K562 (cell line): ENCODE results near the gene NFILZ. TPM values are rescaled to one million over a fixed set of nuclear protein-coding genes. Genes with fewer than 3 reads are reported as not detected.

Experiments used
- ATAC-seq: fragments of 200-7000 bp; cut with Tn5 transposase; 3 replicates; pipeline ENCODE4 v1.9.1; 2020; ENCODE audit warnings: moderate library complexity
- BruUV-seq: library from RNA; stranded (reverse); fragments of 400-500 nt; replicated peaks from 2 replicates; lab custom pipeline; 2021; lab: Mats Ljungman, UMichigan
- CTCF ChIA-PET: fragments of 300-600 bp; formaldehyde crosslinking; extraction: SDS; loops from one replicate; lab custom pipeline; 2021; ENCODE audit warnings: low intra/inter-chr PET ratio; lab: Yijun Ruan, JAX
- POLR2A ChIA-PET: fragments of 300-600, 350-650 bp; sonication (Branson Sonifier 250); formaldehyde crosslinking; extraction: SDS; loops from one replicate; lab custom pipeline; 2021; ENCODE audit warnings: antibody characterized with exemption, inconsistent platforms; lab: Yijun Ruan, JAX
- DNase-seq, 4 experiments: peaks; one replicate each; pipeline versions ENCODE4 v3.0.0 to v3.0.0-alpha.2; 2011 to 2018; ENCODE audit warnings: low spot score in 3 of 4, mixed read lengths in 3 of 4; ENCODE audit errors: extremely low read depth in 1 of 4
- FAIRE-seq: peaks from 2 replicates; lab custom pipeline; 2011; peaks lifted over from hg19 to GRCh38; lab: Jason Lieb, UNC
- H2AFZ ChIP-seq: 2 replicates; pipeline ENCODE4 v1.6.0; 2011; ENCODE audit warnings: low read depth, low read length, control low read depth, inconsistent platforms
- H3K27ac ChIP-seq: fragments of 200-600 bp; 3 replicates; pipeline ENCODE4 v1.8.0; 2011; ENCODE audit warnings: low read depth, mild to moderate bottlenecking, control low read depth, inconsistent platforms, low read length, moderate library complexity, mixed read lengths; ENCODE audit errors: extremely low read depth
- H3K27me3 ChIP-seq, 2 experiments: fragments of 300-600 bp in 1 of 2; 2 replicates in 1 of 2; 3 replicates in 1 of 2; pipeline versions ENCODE4 v1.6.0 to v1.8.0; 2011; ENCODE audit warnings: inconsistent platforms in 2 of 2, low read length in 2 of 2, mild to moderate bottlenecking in 1 of 2, mixed read lengths in 1 of 2, moderate library complexity in 1 of 2; ENCODE audit not compliant: control insufficient read depth in 2 of 2, insufficient read depth in 2 of 2
- H3K36me3 ChIP-seq: fragments of 300-600 bp; 3 replicates; pipeline ENCODE4 v1.8.0; 2011; ENCODE audit warnings: mild to moderate bottlenecking, low read length, inconsistent platforms; ENCODE audit not compliant: control insufficient read depth, insufficient read depth
- H3K4me1 ChIP-seq, 2 experiments: fragments of 200-600 bp in 1 of 2; replicated peaks in 1 of 2; 2 replicates in 1 of 2; 3 replicates in 1 of 2; pipeline versions ENCODE4 v1.5.1 to v1.8.0; 2011; ENCODE audit warnings: inconsistent platforms in 2 of 2, low read length in 2 of 2, mild to moderate bottlenecking in 1 of 2, mixed read lengths in 1 of 2, moderate library complexity in 1 of 2; ENCODE audit not compliant: control insufficient read depth in 2 of 2, insufficient read depth in 2 of 2
- H3K4me2 ChIP-seq: 2 replicates; pipeline ENCODE4 v1.6.1; 2011; ENCODE audit warnings: low read length, control low read depth, inconsistent platforms, mixed read lengths; ENCODE audit not compliant: insufficient read depth
- H3K4me3 ChIP-seq: fragments of 200-600 bp; sonication (generic), shearing (Covaris generic); 2 replicates; pipeline ENCODE4 v1.5.1; 2016; ENCODE audit warnings: control low read depth, inconsistent platforms
- H3K79me2 ChIP-seq: fragments of 200-600 bp; 3 replicates; pipeline ENCODE4 v1.8.0; 2011; ENCODE audit warnings: low read length, inconsistent platforms; ENCODE audit not compliant: control insufficient read depth, insufficient read depth
- H3K9ac ChIP-seq, 2 experiments: 2 replicates each; pipeline versions ENCODE4 v1.6.0 to v1.6.1; 2011; ENCODE audit warnings: low read depth in 2 of 2, low read length in 2 of 2, control low read depth in 1 of 2, inconsistent platforms in 1 of 2, mild to moderate bottlenecking in 1 of 2, mixed read lengths in 1 of 2; ENCODE audit not compliant: insufficient read depth in 1 of 2
- H3K9me1 ChIP-seq: one replicate; pipeline ENCODE4 v1.6.0; 2011; ENCODE audit warnings: inconsistent platforms, mild to moderate bottlenecking, low read length, moderate library complexity; ENCODE audit not compliant: control insufficient read depth, insufficient read depth
- H3K9me3 ChIP-seq: replicated peaks from 2 replicates; pipeline ENCODE4 v1.5.1; 2011; ENCODE audit warnings: low read depth, low read length, inconsistent platforms; ENCODE audit not compliant: control insufficient read depth, insufficient read depth
- H4K20me1 ChIP-seq: replicated peaks from 2 replicates; pipeline ENCODE4 v1.6.1; 2011; ENCODE audit warnings: low read length, inconsistent platforms, mixed read lengths; ENCODE audit not compliant: control insufficient read depth, insufficient read depth
- CBFB ChIP-seq: sonication (generic); formaldehyde crosslinking; IDR thresholded peaks from 2 replicates; pipeline ENCODE4 v1.4.0; 2020; ENCODE audit warnings: mild to moderate bottlenecking, missing genetic modification reagents
- CBX3 ChIP-seq, 2 experiments: IDR thresholded peaks; 1 replicate in 1 of 2; 2 replicates in 1 of 2; pipeline ENCODE4 v1.6.1; 2012; ENCODE audit warnings: inconsistent platforms in 2 of 2, low read length in 2 of 2, borderline replicate concordance in 1 of 2, control low read depth in 1 of 2
- IRF2 ChIP-seq: sonication (generic); formaldehyde crosslinking; IDR thresholded peaks from 2 replicates; pipeline ENCODE4 v1.8.1; 2022; ENCODE audit warnings: mild to moderate bottlenecking, missing genetic modification reagents
- KLF16 ChIP-seq: IDR thresholded peaks from 2 replicates; pipeline ENCODE4 v1.6.1; 2016; ENCODE audit warnings: antibody characterized with exemption
- NFE2 ChIP-seq: IDR thresholded peaks from 2 replicates; pipeline ENCODE4 v1.6.1; 2014; ENCODE audit warnings: antibody characterized with exemption, low read depth
- NR1H2 ChIP-seq: sonication (generic); formaldehyde crosslinking; IDR thresholded peaks from 2 replicates; pipeline ENCODE4 v1.4.0; 2020; ENCODE audit warnings: mild to moderate bottlenecking, missing genetic modification reagents
- NR2C1 ChIP-seq, 2 experiments: fragments of 450-650 bp; IDR thresholded peaks; 2 replicates each; pipeline ENCODE4 v1.6.1; 2017; ENCODE audit warnings: mild to moderate bottlenecking in 2 of 2, antibody characterized with exemption in 1 of 2, inconsistent platforms in 1 of 2, missing compliant biosample characterization in 1 of 2, missing genetic modification characterization in 1 of 2
- POLR3A ChIP-seq: IDR thresholded peaks from 2 replicates; pipeline ENCODE4 v1.6.1; 2011; ENCODE audit warnings: borderline replicate concordance, mild to moderate bottlenecking, moderate library complexity; ENCODE audit not compliant: insufficient read length, insufficient read depth; ENCODE audit errors: extremely low read depth
- STAT5A ChIP-seq: IDR thresholded peaks from 2 replicates; pipeline ENCODE4 v1.6.1; 2012; ENCODE audit warnings: low read length, inconsistent platforms, borderline replicate concordance
- WGBS: fragments of 100-300 bp; shearing (Covaris generic); methylation state at CpG from one replicate; pipeline ENCODE4 v1.1.6; 2016; ENCODE audit warnings: low coverage, mixed read lengths; ENCODE audit not compliant: insufficient coverage; ENCODE audit errors: missing lambda C conversion rate; 5-methylcytosine and 5-hydroxymethylcytosine counted together
- in situ Hi-C: fragments of 300-500 bp; cut with MboI; formaldehyde crosslinking; loops from 4 replicates; pipeline ENCODE4 v1.15.0; 2018; ENCODE audit warnings: inconsistent platforms, mixed read lengths
- intact Hi-C: fragments of 100-400 bp; cut with micrococcal nuclease; formaldehyde crosslinking; loops from 2 replicates; pipeline ENCODE4 v1.14.2; 2022
- polyA plus RNA-seq, 8 experiments: library from polyadenylated mRNA; depleted of rRNA in 4 of 8; stranded (reverse) in 5 of 8; unstranded in 3 of 8; fragments of >200 nt; fragmentation: Nextera tagmentation in 2 of 8; fragmentation: Illumina TruSeq in 1 of 8; extraction: Ambion mirVana in 2 of 8; extraction: Trizol in 1 of 8; gene quantifications; 2 replicates each; pipeline versions ENCODE4 v1.2.1 to v1.2.3, GENCODE V29; 2011 to 2014; ENCODE audit warnings: inconsistent platforms in 1 of 8, missing spikeins in 1 of 8
- total RNA-seq, 7 experiments: library from RNA; depleted of rRNA in 6 of 7; stranded (reverse); fragments of >200 nt in 6 of 7; fragmentation: Illumina TruSeq in 2 of 7; extraction: Trizol in 2 of 7; gene quantifications; 2 replicates each; pipeline versions ENCODE4 v1.2.1 to v1.2.3, GENCODE V29; 2011 to 2021; ENCODE audit warnings: low replicate concordance in 1 of 7
- TF ChIP-seq, protein P1 (sequence below), 2 experiments: IDR thresholded peaks; 2 replicates each; pipeline ENCODE4 v1.6.1; 2011; ENCODE audit warnings: borderline replicate concordance in 1 of 2, control low read depth in 1 of 2, low read depth in 1 of 2, low read length in 1 of 2, mild to moderate bottlenecking in 1 of 2, mixed read lengths in 1 of 2, moderate library complexity in 1 of 2; ENCODE audit not compliant: insufficient read depth in 1 of 2, insufficient read length in 1 of 2, poor library complexity in 1 of 2, severe bottlenecking in 1 of 2; ENCODE audit errors: extremely low read depth in 1 of 2
- TF ChIP-seq, protein P2 (sequence below): fragments of 450-650 bp; formaldehyde crosslinking; conservative IDR thresholded peaks from 2 replicates; pipeline ENCODE4 v1.4.0; 2022; ENCODE audit warnings: mild to moderate bottlenecking, missing genetic modification characterization
- TF ChIP-seq, protein P3 (sequence below), 2 experiments: IDR thresholded peaks; 2 replicates each; pipeline ENCODE4 v1.6.1; 2012; ENCODE audit warnings: improper control_type of control experiment in 2 of 2, low read depth in 2 of 2, low read length in 2 of 2, borderline replicate concordance in 1 of 2
- TF ChIP-seq, protein P4 (sequence below): fragments of 250-450 bp; sonication (Bioruptor Pico); IDR thresholded peaks from 2 replicates; pipeline ENCODE4 v1.8.0; 2021; ENCODE audit warnings: borderline replicate concordance, mild to moderate bottlenecking, moderate library complexity; ENCODE audit not compliant: poor library complexity, severe bottlenecking
- TF ChIP-seq, protein P5 (sequence below): fragments of 450-650 bp; formaldehyde crosslinking; IDR thresholded peaks from 2 replicates; pipeline ENCODE4 v1.4.0; 2020; ENCODE audit warnings: mild to moderate bottlenecking, moderate library complexity

NFILZ gene
- total and polyA plus RNA-seq, 9 of the 15 experiments (the other 6 are each of a cell fraction or from before 2014, with no cell fraction given) = not detected

DNA sequence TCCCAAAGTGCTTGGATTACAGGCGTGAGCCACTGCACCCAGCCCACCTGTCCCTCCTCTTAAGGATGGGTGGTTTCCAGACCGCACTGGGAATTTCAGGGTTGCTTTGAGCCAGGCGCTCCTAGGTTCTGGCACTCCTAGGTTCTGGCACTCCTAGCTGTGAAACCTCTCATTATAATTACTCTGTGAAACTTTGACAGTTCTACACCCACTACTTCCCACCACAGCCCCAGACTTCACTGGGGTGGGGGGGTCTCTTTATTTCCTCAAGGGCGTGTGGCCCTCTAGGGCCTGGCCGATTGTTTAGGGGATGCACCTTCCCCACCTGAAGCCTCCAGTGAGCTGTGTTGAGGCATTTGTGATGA is 17.6 kb upstream of the NFILZ start:
- H3K27ac ChIP-seq = no peak overlapping the region
- no peaks in the 10 kb centered on the region for H4K20me1 ChIP-seq
- CTCF ChIA-PET = no interaction called here
- no peak for DNase-seq
- no peak for ATAC-seq
- H3K4me1 ChIP-seq = peaks cover 6 to 21% of the 10 kb centered on the region in 2 experiments; a peak in 3 of 5 replicates
- H3K9me1 ChIP-seq = no peaks in the 10 kb centered on the region
- WGBS = 10% methylated on average over 5 of the region's 5 CpGs
- no peaks in the 10 kb centered on the region for H3K36me3 ChIP-seq
- no peak overlapping the region for H3K9ac ChIP-seq
- intact Hi-C loops (loop anchor here (10.0 kb wide), 1 partner anchor 82 kb away; the partner anchor contains the start of gene ACTL9), in situ Hi-C loops (loop anchor here (10.0 kb wide), 1 partner anchor 82 kb away; the partner anchor contains the start of gene ACTL9)
- H2AFZ ChIP-seq = no peak overlapping the region
- H3K4me2 ChIP-seq = no peak overlapping the region
- no peaks in the 10 kb centered on the region for H3K79me2 ChIP-seq
- H3K9me3 ChIP-seq = no peaks in the 10 kb centered on the region
- peaks cover 2 to 14% of the 10 kb centered on the region in 2 experiments; a peak in 3 of 5 replicates for H3K27me3 ChIP-seq
- FAIRE-seq = no peak
- no TSS peak for BruUV-seq
- POLR2A ChIA-PET = interaction anchor here (0.8 to 1.3 kb wide), 2 partner anchors 11 to 16 kb away, joined by 3 read pairs; no protein-coding TSS in a partner anchor
- H3K4me3 ChIP-seq = no peak overlapping the region
- TF ChIP-seq NR2C1 (IDR thresholded peaks at IDR 0.05) (no peak), NR2C1 (tag; IDR thresholded peaks at IDR 0.05) (no peak), KLF16 (no peak), CBFB (no peak), NR1H2 (CRISPR knock-in tag) (no peak), STAT5A (no peak), POLR3A (no peak), IRF2 (CRISPR knock-in tag) (no peak), CBX3 (IDR thresholded peaks at IDR 0.05; ENCODE audit: borderline replicate concordance in 1 of 2, low read length in 2 of 2) (no peak), NFE2 (no peak)
- TF ChIP-seq, protein P1, sequence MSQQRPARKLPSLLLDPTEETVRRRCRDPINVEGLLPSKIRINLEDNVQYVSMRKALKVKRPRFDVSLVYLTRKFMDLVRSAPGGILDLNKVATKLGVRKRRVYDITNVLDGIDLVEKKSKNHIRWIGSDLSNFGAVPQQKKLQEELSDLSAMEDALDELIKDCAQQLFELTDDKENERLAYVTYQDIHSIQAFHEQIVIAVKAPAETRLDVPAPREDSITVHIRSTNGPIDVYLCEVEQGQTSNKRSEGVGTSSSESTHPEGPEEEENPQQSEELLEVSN (IDR thresholded peaks at IDR 0.05; ENCODE audit: borderline replicate concordance in 1 of 2, extremely low read depth in 1 of 2, insufficient read depth in 1 of 2, insufficient read length in 1 of 2, low read depth in 1 of 2, low read length in 1 of 2, poor library complexity in 1 of 2, severe bottlenecking in 1 of 2) = no peak
- TF ChIP-seq, protein P2, sequence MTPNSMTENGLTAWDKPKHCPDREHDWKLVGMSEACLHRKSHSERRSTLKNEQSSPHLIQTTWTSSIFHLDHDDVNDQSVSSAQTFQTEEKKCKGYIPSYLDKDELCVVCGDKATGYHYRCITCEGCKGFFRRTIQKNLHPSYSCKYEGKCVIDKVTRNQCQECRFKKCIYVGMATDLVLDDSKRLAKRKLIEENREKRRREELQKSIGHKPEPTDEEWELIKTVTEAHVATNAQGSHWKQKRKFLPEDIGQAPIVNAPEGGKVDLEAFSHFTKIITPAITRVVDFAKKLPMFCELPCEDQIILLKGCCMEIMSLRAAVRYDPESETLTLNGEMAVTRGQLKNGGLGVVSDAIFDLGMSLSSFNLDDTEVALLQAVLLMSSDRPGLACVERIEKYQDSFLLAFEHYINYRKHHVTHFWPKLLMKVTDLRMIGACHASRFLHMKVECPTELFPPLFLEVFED (CRISPR knock-in tag) = no peak
- TF ChIP-seq, protein P3, sequence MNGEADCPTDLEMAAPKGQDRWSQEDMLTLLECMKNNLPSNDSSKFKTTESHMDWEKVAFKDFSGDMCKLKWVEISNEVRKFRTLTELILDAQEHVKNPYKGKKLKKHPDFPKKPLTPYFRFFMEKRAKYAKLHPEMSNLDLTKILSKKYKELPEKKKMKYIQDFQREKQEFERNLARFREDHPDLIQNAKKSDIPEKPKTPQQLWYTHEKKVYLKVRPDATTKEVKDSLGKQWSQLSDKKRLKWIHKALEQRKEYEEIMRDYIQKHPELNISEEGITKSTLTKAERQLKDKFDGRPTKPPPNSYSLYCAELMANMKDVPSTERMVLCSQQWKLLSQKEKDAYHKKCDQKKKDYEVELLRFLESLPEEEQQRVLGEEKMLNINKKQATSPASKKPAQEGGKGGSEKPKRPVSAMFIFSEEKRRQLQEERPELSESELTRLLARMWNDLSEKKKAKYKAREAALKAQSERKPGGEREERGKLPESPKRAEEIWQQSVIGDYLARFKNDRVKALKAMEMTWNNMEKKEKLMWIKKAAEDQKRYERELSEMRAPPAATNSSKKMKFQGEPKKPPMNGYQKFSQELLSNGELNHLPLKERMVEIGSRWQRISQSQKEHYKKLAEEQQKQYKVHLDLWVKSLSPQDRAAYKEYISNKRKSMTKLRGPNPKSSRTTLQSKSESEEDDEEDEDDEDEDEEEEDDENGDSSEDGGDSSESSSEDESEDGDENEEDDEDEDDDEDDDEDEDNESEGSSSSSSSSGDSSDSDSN (IDR thresholded peaks at IDR 0.05; ENCODE audit: borderline replicate concordance in 1 of 2, low read depth in 2 of 2, low read length in 2 of 2) = no peak
- TF ChIP-seq, protein P4, sequence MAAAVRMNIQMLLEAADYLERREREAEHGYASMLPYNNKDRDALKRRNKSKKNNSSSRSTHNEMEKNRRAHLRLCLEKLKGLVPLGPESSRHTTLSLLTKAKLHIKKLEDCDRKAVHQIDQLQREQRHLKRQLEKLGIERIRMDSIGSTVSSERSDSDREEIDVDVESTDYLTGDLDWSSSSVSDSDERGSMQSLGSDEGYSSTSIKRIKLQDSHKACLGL (CRISPR knock-in tag) = no peak
- TF ChIP-seq, protein P5, sequence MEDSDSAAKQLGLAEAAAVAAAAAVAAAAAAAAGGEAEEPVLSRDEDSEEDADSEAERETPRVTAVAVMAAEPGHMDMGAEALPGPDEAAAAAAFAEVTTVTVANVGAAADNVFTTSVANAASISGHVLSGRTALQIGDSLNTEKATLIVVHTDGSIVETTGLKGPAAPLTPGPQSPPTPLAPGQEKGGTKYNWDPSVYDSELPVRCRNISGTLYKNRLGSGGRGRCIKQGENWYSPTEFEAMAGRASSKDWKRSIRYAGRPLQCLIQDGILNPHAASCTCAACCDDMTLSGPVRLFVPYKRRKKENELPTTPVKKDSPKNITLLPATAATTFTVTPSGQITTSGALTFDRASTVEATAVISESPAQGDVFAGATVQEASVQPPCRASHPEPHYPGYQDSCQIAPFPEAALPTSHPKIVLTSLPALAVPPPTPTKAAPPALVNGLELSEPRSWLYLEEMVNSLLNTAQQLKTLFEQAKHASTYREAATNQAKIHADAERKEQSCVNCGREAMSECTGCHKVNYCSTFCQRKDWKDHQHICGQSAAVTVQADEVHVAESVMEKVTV (CRISPR knock-in tag) = no peak
